ENCODE data around the gene RAB17.

RAB17 gene

GRCh38 chr2:237603049-237603717 is 12.6 kb upstream of the RAB17 start:
- in situ Hi-C loops (cut with MboI; ENCODE audit: low sequenced_read_pairs, unreplicated experiment) = no loop called here
- TF ChIP-seq, protein P1, sequence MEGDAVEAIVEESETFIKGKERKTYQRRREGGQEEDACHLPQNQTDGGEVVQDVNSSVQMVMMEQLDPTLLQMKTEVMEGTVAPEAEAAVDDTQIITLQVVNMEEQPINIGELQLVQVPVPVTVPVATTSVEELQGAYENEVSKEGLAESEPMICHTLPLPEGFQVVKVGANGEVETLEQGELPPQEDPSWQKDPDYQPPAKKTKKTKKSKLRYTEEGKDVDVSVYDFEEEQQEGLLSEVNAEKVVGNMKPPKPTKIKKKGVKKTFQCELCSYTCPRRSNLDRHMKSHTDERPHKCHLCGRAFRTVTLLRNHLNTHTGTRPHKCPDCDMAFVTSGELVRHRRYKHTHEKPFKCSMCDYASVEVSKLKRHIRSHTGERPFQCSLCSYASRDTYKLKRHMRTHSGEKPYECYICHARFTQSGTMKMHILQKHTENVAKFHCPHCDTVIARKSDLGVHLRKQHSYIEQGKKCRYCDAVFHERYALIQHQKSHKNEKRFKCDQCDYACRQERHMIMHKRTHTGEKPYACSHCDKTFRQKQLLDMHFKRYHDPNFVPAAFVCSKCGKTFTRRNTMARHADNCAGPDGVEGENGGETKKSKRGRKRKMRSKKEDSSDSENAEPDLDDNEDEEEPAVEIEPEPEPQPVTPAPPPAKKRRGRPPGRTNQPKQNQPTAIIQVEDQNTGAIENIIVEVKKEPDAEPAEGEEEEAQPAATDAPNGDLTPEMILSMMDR (IDR thresholded peaks at IDR 0.05; ENCODE audit: borderline replicate concordance, control extremely low read depth, extremely low read depth, insufficient read depth, missing control alignments) = no peak
- DNase-seq (ENCODE audit: low spot score) = no peak

- in situ Hi-C loops (cut with MboI; ENCODE audit: low sequenced_read_pairs, unreplicated experiment) = no loop called here
- TF ChIP-seq, protein P1 (IDR thresholded peaks at IDR 0.05; ENCODE audit: borderline replicate concordance, control extremely low read depth, extremely low read depth, insufficient read depth, missing control alignments) = no peak
- no peak for DNase-seq (ENCODE audit: low spot score)
Observed at GRCh38 chr2:237602409-237602808, 11.9 kb upstream of the RAB17 start.

- TF ChIP-seq, protein P1 (IDR thresholded peaks at IDR 0.05; ENCODE audit: borderline replicate concordance, control extremely low read depth, extremely low read depth, insufficient read depth, missing control alignments) = no peak
- in situ Hi-C loops (cut with MboI; ENCODE audit: low sequenced_read_pairs, unreplicated experiment) = no loop called here
- no peak for DNase-seq (ENCODE audit: low spot score)
Observed at GRCh38 chr2:237601453-237602116, 11.1 kb upstream of the RAB17 start.

DNA sequence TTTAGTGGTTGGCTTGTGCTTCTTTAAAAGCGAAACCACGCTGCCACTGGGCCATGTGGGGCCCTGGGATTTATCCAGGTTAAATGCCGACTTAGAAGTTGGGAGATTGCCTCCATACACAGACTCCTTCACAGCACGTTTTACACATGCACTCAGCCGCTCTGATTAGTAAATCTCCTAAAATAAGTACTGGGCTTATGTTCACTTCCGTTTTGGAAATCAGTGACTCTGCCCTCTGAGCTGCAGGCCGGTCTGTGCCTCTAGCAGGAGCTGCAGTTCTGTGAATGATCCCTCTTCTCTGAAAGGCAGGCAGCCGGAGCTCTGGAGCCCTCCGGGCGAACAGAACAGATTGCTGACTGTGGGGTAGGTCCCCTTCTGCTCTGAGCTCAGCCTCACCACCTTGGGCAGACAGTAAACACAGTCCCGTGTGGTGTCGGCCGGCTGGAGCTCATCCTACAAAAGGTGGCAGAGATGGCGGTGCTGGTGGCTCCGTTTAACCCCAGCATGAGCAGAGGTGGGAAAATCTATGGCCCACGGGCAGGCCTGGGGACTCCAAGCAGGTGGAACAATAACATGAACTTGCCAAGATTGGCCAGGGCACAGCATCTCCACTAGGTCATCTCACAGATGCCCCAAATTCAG is 9.8 kb upstream of the RAB17 start:
- TF ChIP-seq, protein P1 (IDR thresholded peaks at IDR 0.05; ENCODE audit: borderline replicate concordance, control extremely low read depth, extremely low read depth, insufficient read depth, missing control alignments) = no peak
- DNase-seq (ENCODE audit: low spot score) = no peak
- in situ Hi-C loops (cut with MboI; ENCODE audit: low sequenced_read_pairs, unreplicated experiment) = no loop called here

GRCh38 chr2:237599465-237600110 is 9.1 kb upstream of the RAB17 start:
- DNase-seq (ENCODE audit: low spot score) = no peak
- in situ Hi-C loops (cut with MboI; ENCODE audit: low sequenced_read_pairs, unreplicated experiment) = no loop called here
- TF ChIP-seq, protein P1 (IDR thresholded peaks at IDR 0.05; ENCODE audit: borderline replicate concordance, control extremely low read depth, extremely low read depth, insufficient read depth, missing control alignments) = no peak

- in situ Hi-C loops (cut with MboI; ENCODE audit: low sequenced_read_pairs, unreplicated experiment) = no loop called here
- no peak for DNase-seq (ENCODE audit: low spot score)
Observed at GRCh38 chr2:237598468-237599208, 8.1 kb upstream of the RAB17 start.

More at GRCh38 chr2:237598468-237599208, 8.1 kb upstream of the RAB17 start:
- TF ChIP-seq, protein P1 (IDR thresholded peaks at IDR 0.05; ENCODE audit: borderline replicate concordance, control extremely low read depth, extremely low read depth, insufficient read depth, missing control alignments) = no peak

All from GM13976 (cell line).